NB4 (cell line): ENCODE results near the gene PDE4D.

Experiments used
- DNase-seq: peaks from one replicate; pipeline ENCODE4 v3.0.0; 2010; ENCODE audit warnings: low read depth
- H3K4me3 ChIP-seq: one replicate; pipeline ENCODE4 v1.5.1; 2011; ENCODE audit warnings: mild to moderate bottlenecking, low read depth, low read length, moderate library complexity
- CTCF ChIP-seq: IDR thresholded peaks from one replicate; pipeline ENCODE4 v1.5.1; 2012; ENCODE audit warnings: low read depth, low read length
- MAX ChIP-seq: IDR thresholded peaks from 2 replicates; pipeline ENCODE4 v1.6.1; 2011; ENCODE audit warnings: low read depth, low read length
- MYC ChIP-seq: IDR thresholded peaks from 2 replicates; pipeline ENCODE4 v1.6.1; 2011; ENCODE audit warnings: low read depth, low read length
- POLR2A ChIP-seq: IDR thresholded peaks from 2 replicates; pipeline ENCODE4 v1.6.1; 2011; ENCODE audit warnings: mild to moderate bottlenecking; ENCODE audit not compliant: insufficient read length; ENCODE audit errors: extremely low read depth

Gene PDE4D

GRCh38 chr5:59322058-59322457 is 571.5 kb downstream of the PDE4D start:
- TF ChIP-seq MAX (no peak), CTCF (no peak), POLR2A (no peak), MYC (no peak)
- DNase-seq = no peak
- H3K4me3 ChIP-seq = no peak overlapping the region

- DNase-seq = no peak
- no peak overlapping the region for H3K4me3 ChIP-seq
- TF ChIP-seq MAX (no peak), CTCF (no peak), MYC (no peak), POLR2A (no peak)
Measured at GRCh38 chr5:59321642-59322041, 571.9 kb downstream of the PDE4D start.

GRCh38 chr5:59320420-59320819 is 573.1 kb downstream of the PDE4D start:
- DNase-seq = no peak
- no peak for TF ChIP-seq CTCF
- TF ChIP-seq MYC = no peak
- TF ChIP-seq POLR2A = no peak
- TF ChIP-seq MAX = no peak
- H3K4me3 ChIP-seq = no peak overlapping the region

- no peak for DNase-seq
- no peak overlapping the region for H3K4me3 ChIP-seq
- TF ChIP-seq MYC (no peak), MAX (no peak), CTCF (no peak), POLR2A (no peak)
Measured at GRCh38 chr5:59319250-59319649, 574.3 kb downstream of the PDE4D start.

GRCh38 chr5:59317774-59318205 is 575.7 kb downstream of the PDE4D start:
- DNase-seq = no peak
- H3K4me3 ChIP-seq = no peak overlapping the region
- TF ChIP-seq MAX (no peak), CTCF (no peak), MYC (no peak), POLR2A (no peak)

GRCh38 chr5:59317023-59317773 is 576.3 kb downstream of the PDE4D start:
- H3K4me3 ChIP-seq = no peak overlapping the region
- DNase-seq = no peak
- no peak for TF ChIP-seq MYC
- TF ChIP-seq MAX = no peak
- TF ChIP-seq CTCF = no peak
- no peak for TF ChIP-seq POLR2A
